ENCODE data around the gene ZBBX.
A peak's percentile ranks its signal among the peaks of the same experiment; 100 is the strongest.
"Not testable (repeated sequence)": the region's sequence is repeated elsewhere in the genome, so short reads cannot be mapped to it uniquely, and the experiment has no call there.

The ZBBX gene

GRCh38 chr3:167380004-167380689 lies at the start of gene ZBBX:
Gene ZBBX (minus strand): TSS chr3:167380297. CDS start chr3:167372901, 7,396 bp downstream.
- DNase-seq (ENCODE audit: low read depth): peak; percentile 38

DNA sequence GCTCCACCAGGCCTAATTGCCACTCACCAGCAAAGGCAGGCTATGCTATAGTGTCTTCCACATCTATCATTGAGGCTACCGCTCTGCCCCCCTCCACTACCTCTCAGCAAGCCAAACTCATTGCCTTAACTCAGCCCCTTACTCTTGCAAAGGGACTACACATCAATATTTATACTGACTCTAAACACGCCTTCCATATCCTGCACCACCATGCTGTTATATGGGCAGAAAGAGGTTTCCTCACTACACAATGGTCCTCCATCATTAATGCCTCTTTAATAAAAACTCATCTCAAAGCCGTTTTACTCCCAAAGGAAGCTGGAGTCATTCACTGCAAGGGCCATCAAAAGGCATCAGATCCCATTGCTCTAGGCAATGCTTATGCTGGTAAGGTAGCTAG lies 46.9 kb upstream of the ZBBX start:
- DNase-seq (ENCODE audit: low read depth): not testable (repeated sequence)

DNA sequence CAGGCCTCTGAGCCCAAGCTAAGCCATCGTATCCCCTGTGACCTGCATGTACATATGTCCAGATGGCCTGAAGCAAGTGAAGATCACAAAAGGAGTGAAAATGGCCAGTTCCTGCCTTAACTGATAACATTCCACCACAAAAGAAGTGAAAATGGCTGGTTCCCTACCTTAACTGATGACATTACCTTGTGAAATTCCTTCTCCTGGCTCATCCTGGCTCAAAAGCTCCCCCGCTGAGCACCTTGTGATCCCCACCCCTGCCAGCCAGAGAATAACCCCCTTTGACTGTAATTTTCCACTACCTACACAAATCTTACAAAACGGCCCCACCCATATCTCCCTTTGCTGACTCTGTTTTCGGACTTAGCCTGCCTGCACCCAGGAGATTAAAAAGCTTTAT lies 42.3 kb upstream of the ZBBX start:
- DNase-seq (ENCODE audit: low read depth): not testable (repeated sequence)

DNA sequence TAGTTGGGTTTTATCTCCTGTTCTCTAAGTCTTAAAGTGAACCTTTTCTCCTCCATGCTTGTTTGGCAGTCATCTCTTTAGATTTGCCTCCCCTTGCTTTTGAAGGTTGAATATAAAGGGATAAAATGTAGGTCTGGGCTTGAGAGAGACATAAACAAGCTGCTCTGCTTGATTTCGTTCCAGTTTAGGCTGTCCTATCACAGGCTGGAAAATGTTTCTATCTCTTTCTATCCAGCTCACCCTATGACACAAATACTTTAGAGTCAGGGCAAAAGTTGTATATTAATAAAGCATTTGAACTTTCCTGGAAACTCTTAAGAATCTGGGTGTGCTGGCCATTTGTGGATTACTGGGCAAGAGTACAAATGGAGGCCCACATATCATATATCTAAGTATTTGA lies 29.5 kb upstream of the ZBBX start:
- no peak for DNase-seq (ENCODE audit: low read depth)

DNA sequence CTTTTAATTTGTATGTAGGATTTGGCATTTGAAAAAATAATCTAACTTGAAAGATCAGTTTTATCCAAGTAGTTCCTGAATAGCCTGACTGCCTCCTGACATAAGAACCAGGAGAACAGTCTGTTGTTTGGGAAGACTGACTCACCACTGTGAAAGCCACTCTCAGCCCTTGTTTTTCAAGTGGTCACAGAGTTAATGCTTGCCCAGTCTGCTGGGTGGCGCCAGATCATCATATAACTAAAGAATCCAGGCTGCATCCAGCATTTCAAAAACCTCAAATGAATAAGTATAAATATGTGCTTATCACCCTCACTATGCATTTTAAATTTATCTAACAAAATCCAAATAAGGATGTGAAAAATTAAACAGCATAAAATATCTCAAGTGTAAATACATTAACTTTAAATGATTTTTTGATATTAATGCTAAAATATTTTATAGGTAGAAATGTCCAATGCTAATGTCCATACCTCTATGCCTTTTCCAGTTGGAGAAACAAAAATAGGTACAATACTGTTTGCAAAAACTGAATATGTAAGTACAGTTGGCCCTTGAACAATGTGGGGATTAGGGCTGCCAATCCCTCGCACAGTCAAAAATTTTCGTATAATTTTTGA lies 26.9 kb upstream of the ZBBX start:
- peak; percentile 38 for DNase-seq (ENCODE audit: low read depth)

DNA sequence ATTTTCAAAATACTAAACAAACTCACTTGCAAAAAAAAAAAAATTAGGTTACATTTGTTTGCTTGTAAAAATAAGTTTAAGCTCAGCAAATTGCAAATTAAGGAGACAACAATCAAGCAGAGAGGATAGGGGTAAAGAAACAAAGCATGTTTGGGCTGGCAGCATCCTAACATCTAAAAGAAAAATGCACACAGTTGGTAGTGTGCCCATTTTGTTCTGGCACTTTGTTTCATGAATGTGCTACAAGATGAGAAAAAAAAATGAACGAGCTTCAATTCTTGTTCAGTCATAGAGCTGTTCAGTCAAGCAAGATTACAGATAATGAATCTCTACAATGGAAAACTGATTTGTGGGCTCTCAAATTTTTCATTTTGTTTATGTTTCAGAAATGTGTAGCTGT lies 17.7 kb upstream of the ZBBX start:
- no peak for DNase-seq (ENCODE audit: low read depth)

DNA sequence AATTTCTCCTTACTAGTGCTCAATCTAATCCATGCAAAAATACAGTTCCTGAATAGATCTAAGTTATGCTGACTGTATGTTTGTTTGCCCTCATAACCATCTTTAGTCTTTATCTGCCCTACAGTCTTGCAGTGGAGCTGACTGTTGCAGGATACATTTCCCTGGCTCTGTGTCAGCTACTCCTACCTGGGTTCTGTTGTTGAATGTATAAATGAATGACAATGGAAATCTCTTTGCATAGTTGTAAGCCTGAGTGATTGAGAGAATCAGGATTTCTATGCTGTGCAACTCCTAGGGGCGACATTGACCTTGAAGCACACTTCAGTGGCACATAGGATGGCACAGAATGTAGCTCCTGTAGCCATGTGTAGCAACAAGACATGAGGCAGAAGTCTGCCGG lies 16.0 kb upstream of the ZBBX start:
- DNase-seq (ENCODE audit: low read depth): no peak

DNA sequence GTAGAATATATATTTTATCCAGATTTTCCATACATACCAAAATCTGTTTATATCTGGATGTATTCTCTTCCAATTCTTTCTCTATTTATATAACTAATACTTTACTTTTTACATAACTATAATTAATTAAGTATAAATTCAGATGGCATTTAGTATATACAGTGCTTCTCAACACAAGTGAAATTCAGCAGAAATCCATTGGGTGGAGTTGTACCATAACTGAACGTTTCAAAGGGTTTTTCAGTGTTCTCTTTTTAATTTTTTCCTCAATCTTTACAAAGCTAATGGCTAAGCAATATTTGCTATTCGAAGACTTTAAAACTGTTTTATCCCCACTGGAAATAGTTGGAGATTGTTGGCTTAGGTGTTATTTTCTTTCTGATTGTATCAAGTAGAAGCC lies 13.9 kb upstream of the ZBBX start:
- no peak for DNase-seq (ENCODE audit: low read depth)

GRCh38 chr3:167382155-167382554 lies 2.1 kb upstream of the ZBBX start:
- DNase-seq (ENCODE audit: low read depth): no peak

GRCh38 chr3:167375478-167375877 lies 4.6 kb downstream of the ZBBX start:
- DNase-seq (ENCODE audit: low read depth): no peak

DNA sequence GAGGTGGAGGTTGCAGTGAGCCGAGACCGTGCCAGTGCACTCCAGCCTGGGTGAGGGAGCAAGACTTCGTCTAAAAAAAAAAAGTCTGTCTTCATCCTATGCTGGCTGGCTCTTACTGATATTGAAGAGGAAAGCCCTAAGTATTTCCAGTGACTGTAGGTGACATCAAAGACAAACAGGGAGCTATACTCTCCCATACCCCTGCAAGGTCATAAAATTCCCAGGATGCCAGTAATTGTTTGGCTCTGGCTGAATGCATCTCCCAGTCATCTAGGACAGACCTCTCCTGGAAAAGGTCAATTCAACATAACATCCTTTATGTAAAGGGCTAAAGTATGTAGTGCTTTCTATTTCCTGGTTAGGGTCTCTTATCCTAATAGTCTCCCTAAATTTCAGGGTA lies 8.0 kb downstream of the ZBBX start:
- DNase-seq (ENCODE audit: low read depth): no peak

- no peak for DNase-seq (ENCODE audit: low read depth)
Observed at GRCh38 chr3:167361948-167362347, 18.1 kb downstream of the ZBBX start.

DNA sequence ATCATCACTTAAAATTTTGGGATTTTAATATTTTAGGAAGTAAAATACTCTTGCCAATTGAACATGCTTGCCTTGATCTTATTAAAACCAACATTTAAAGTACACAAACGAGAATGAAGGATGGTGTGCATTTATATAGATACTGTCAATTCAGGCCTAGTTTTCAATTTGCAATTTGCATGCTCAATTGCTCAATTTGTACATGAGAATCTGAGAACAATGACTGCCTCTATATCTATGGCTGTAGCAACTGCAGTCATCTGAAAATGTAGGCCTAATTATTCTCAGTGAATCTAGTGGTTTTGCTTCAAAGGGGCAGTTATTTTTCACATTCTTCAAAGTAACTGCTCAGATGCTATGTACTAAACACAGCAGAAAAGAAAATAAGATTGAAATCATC lies 18.8 kb downstream of the ZBBX start:
- DNase-seq (ENCODE audit: low read depth): no peak

DNA sequence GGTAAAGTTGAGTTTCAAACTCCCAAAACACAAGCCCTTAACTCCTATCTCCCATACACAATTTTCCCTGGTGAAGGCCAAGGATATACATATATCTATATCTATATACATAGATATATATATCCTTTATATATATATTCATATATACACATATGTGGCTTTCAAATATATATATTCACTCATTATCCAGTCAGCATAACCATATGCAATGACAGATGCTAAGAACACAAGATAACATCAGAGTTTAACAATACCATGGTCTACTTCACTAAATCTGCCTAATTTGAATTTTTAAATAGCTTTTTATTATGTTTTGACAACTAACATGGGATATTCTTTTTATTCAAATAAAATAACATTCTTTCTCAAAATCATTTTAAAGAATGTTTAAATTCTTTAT lies 24.7 kb downstream of the ZBBX start:
- DNase-seq (ENCODE audit: low read depth): no peak

DNA sequence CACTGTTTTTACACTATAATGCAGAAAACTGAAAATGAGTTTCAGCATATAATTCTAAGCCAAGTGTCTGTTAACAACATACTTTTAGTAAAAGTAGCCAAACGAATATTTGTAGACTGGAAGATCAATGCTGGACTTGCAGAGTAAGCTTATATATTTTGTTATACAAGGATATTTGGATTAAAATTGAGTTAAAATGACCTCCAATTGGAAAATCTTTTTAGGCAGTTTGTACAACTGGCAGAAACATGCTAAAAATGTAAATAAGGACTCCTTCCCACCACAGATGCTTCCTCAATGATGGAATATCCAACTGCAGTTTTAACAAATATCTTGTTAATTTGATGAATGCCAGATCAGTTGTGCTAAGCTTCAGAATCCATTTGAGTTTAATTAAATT lies 25.3 kb downstream of the ZBBX start:
- DNase-seq (ENCODE audit: low read depth): no peak

GRCh38 chr3:167350245-167350862 lies 29.7 kb downstream of the ZBBX start:
- no peak for DNase-seq (ENCODE audit: low read depth)

DNA sequence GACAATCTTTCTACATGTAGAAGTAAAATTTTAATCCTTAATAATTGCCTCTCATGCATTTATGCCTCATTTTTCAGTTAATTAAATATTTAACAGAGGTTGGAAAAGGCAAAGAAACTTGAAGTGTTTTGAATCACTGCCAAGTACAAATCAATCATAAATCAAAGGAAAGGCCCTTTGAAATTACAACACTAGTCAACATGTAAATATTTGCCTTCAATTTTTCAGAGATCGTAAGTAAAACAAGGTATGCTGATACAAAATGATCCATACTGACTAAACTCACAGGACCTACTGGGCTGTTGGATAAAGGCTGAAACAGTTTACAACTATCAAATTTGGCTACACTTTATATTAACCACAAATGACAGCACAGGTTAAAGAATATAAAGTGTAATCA lies 33.9 kb downstream of the ZBBX start:
- no peak for DNase-seq (ENCODE audit: low read depth)

- no peak for DNase-seq (ENCODE audit: low read depth)
Observed at GRCh38 chr3:167330993-167331785, 48.9 kb downstream of the ZBBX start.

GRCh38 chr3:167323572-167323971 lies 56.5 kb downstream of the ZBBX start:
- DNase-seq (ENCODE audit: low read depth): no peak

GRCh38 chr3:167318996-167319615 lies 61.0 kb downstream of the ZBBX start:
- DNase-seq (ENCODE audit: low read depth): no peak

GRCh38 chr3:167318306-167318705 lies 61.8 kb downstream of the ZBBX start:
- DNase-seq (ENCODE audit: low read depth): no peak

GRCh38 chr3:167306319-167306718 lies 73.8 kb downstream of the ZBBX start:
- DNase-seq (ENCODE audit: low read depth): no peak
